ENCODE measurements around the gene RSPH9. TPM values are rescaled to one million over a fixed set of nuclear protein-coding genes. Genes with fewer than 3 reads are reported as not detected.

The RSPH9 gene
- total RNA-seq, 1 donor from 2014 or later: not detected

- Mint-ChIP-seq H3K4me3 (ENCODE audit: unreplicated experiment) (no peak overlapping the region), H3K9me3 (ENCODE audit: unreplicated experiment) (no peaks in the 10 kb centered on the region), H3K36me3 (ENCODE audit: low read depth, unreplicated experiment) (no peaks in the 10 kb centered on the region), H3K27ac (ENCODE audit: unreplicated experiment) (peak overlapping the region; percentile 90), H3K4me1 (ENCODE audit: unreplicated experiment) (peaks cover 24% of the 10 kb centered on the region), H3K27me3 (ENCODE audit: unreplicated experiment) (peaks cover 2% of the 10 kb centered on the region)
- no peak for TF ChIP-seq CTCF (IDR thresholded peaks at IDR 0.05; ENCODE audit: unreplicated experiment)
- DNase-seq (ENCODE audit: low spot score): no peak
Measured at GRCh38 chr6:43702171-43702533, 57.3 kb downstream of the RSPH9 start.

- H3K36me3 Mint-ChIP-seq (ENCODE audit: low read depth, unreplicated experiment): no peaks in the 10 kb centered on the region
- no peaks in the 10 kb centered on the region for H3K9me3 Mint-ChIP-seq (ENCODE audit: unreplicated experiment)
- peak; percentile 72 for DNase-seq (ENCODE audit: low spot score)
- H3K27ac Mint-ChIP-seq (ENCODE audit: unreplicated experiment): peak overlapping the region; percentile 90
- H3K27me3 Mint-ChIP-seq (ENCODE audit: unreplicated experiment): peaks cover 2% of the 10 kb centered on the region
- peak overlapping the region; percentile 59 for H3K4me3 Mint-ChIP-seq (ENCODE audit: unreplicated experiment)
- TF ChIP-seq CTCF (IDR thresholded peaks at IDR 0.05; ENCODE audit: unreplicated experiment): no peak
- H3K4me1 Mint-ChIP-seq (ENCODE audit: unreplicated experiment): peaks cover 24% of the 10 kb centered on the region
Measured at GRCh38 chr6:43702534-43703440, 58.0 kb downstream of the RSPH9 start.

GRCh38 chr6:43703512-43704429 lies 58.9 kb downstream of the RSPH9 start:
- no peak for DNase-seq (ENCODE audit: low spot score)
- TF ChIP-seq CTCF (IDR thresholded peaks at IDR 0.05; ENCODE audit: unreplicated experiment): no peak
- Mint-ChIP-seq H3K9me3 (ENCODE audit: unreplicated experiment) (no peaks in the 10 kb centered on the region), H3K4me1 (ENCODE audit: unreplicated experiment) (peaks cover 17% of the 10 kb centered on the region), H3K36me3 (ENCODE audit: low read depth, unreplicated experiment) (no peaks in the 10 kb centered on the region), H3K4me3 (ENCODE audit: unreplicated experiment) (no peak overlapping the region), H3K27me3 (ENCODE audit: unreplicated experiment) (peaks cover 2% of the 10 kb centered on the region), H3K27ac (ENCODE audit: unreplicated experiment) (no peak overlapping the region)

GRCh38 chr6:43705996-43706395 lies 61.2 kb downstream of the RSPH9 start:
- no peak for TF ChIP-seq CTCF (IDR thresholded peaks at IDR 0.05; ENCODE audit: unreplicated experiment)
- peaks cover 5% of the 10 kb centered on the region for H3K27me3 Mint-ChIP-seq (ENCODE audit: unreplicated experiment)
- H3K27ac Mint-ChIP-seq (ENCODE audit: unreplicated experiment): no peak overlapping the region
- no peaks in the 10 kb centered on the region for H3K9me3 Mint-ChIP-seq (ENCODE audit: unreplicated experiment)
- no peaks in the 10 kb centered on the region for H3K36me3 Mint-ChIP-seq (ENCODE audit: low read depth, unreplicated experiment)
- H3K4me3 Mint-ChIP-seq (ENCODE audit: unreplicated experiment): no peak overlapping the region
- no peak for DNase-seq (ENCODE audit: low spot score)
- H3K4me1 Mint-ChIP-seq (ENCODE audit: unreplicated experiment): peaks cover 8% of the 10 kb centered on the region
